Measurements from ENCODE around the gene PRORP. TPM values are rescaled to one million over a fixed set of nuclear protein-coding genes. Genes with fewer than 3 reads are reported as not detected.

PRORP gene
- total RNA-seq, 1 experiment from 2014 or later: 44.1 TPM

- TF ChIP-seq FOXJ3 (CRISPR knock-in tag; IDR thresholded peaks at IDR 0.05; ENCODE audit: borderline replicate concordance) (no peak), ATF2 (CRISPR knock-in tag; IDR thresholded peaks at IDR 0.05; ENCODE audit: borderline replicate concordance, low read depth) (no peak), ZNF512 (CRISPR knock-in tag; IDR thresholded peaks at IDR 0.05; ENCODE audit: borderline replicate concordance) (no peak), ZNF219 (CRISPR knock-in tag; IDR thresholded peaks at IDR 0.05; ENCODE audit: borderline replicate concordance) (no peak), NFYB (CRISPR knock-in tag; conservative IDR thresholded peaks at IDR 0.05; ENCODE audit: low read depth) (no peak), NFATC4 (CRISPR knock-in tag; IDR thresholded peaks at IDR 0.05) (no peak), MXD4 (CRISPR knock-in tag; IDR thresholded peaks at IDR 0.05; ENCODE audit: borderline replicate concordance) (no peak), ZNF281 (CRISPR knock-in tag; IDR thresholded peaks at IDR 0.05) (no peak), PRDM15 (CRISPR knock-in tag; IDR thresholded peaks at IDR 0.05) (no peak), GRHL2 (CRISPR knock-in tag; IDR thresholded peaks at IDR 0.05; ENCODE audit: insufficient replicate concordance, severe bottlenecking) (no peak)
Measured at GRCh38 chr14:35147711-35148110, 25.4 kb downstream of the PRORP start (continued).

- Mint-ChIP-seq H3K27ac (no peak overlapping the region), H3K4me1 (peaks cover 4% of the 10 kb centered on the region; the same call in 1 of the 2 replicates), H3K27me3 (ENCODE audit: low read depth) (no peaks in the 10 kb centered on the region), H3K36me3 (peaks cover 39% of the 10 kb centered on the region), H3K4me3 (no peak overlapping the region), H3K9me3 (peaks cover 19% of the 10 kb centered on the region)
- no peak for ATAC-seq
- ChIA-PET CTCF (no interaction called here), POLR2A (interaction anchor here (0.7 kb wide), 1 partner anchor 25 kb away, joined by 3 read pairs; no protein-coding TSS in a partner anchor)
- no peak for DNase-seq (ENCODE audit: low spot score)
- no peak for TF ChIP-seq ZBTB43 (CRISPR knock-in tag; IDR thresholded peaks at IDR 0.05)
- TF ChIP-seq OVOL2 (CRISPR knock-in tag; IDR thresholded peaks at IDR 0.05; ENCODE audit: borderline replicate concordance): no peak
- no peak for TF ChIP-seq ZNF281 (CRISPR knock-in tag; IDR thresholded peaks at IDR 0.05)
- TF ChIP-seq ZNF232 (CRISPR knock-in tag; IDR thresholded peaks at IDR 0.05): no peak
- no peak for TF ChIP-seq AR (CRISPR knock-in tag; IDR thresholded peaks at IDR 0.05)
- TF ChIP-seq KAT7 (CRISPR knock-in tag; IDR thresholded peaks at IDR 0.05; ENCODE audit: borderline replicate concordance): no peak
- TF ChIP-seq ZSCAN18 (CRISPR knock-in tag; IDR thresholded peaks at IDR 0.05): no peak
Measured at GRCh38 chr14:35149239-35149638, 26.9 kb downstream of the PRORP start.

Data from WTC11 (cell line).